ENCODE data around the gene LIMS1.

DNA sequence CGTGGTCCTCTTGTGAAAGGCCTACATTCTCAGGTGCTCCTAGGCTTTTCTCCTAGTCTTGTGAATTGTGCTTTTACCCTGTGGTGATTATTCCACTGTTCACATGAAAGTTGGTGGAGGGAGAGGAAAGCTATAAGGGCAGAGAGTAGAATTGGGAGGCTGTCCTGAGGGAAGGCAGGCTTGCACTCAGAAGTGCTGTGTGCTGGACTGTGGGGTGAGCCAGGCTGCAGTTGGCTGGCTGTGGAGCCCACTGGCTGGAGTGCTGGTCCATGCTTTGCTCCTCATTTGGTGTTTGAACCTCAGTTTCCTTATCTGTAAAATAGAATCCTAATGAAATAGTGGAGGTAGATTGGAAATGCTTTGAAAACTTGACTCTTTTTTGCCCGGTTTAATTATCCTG, 21.3 kb downstream of the LIMS1 start:
- TF ChIP-seq, protein P1, sequence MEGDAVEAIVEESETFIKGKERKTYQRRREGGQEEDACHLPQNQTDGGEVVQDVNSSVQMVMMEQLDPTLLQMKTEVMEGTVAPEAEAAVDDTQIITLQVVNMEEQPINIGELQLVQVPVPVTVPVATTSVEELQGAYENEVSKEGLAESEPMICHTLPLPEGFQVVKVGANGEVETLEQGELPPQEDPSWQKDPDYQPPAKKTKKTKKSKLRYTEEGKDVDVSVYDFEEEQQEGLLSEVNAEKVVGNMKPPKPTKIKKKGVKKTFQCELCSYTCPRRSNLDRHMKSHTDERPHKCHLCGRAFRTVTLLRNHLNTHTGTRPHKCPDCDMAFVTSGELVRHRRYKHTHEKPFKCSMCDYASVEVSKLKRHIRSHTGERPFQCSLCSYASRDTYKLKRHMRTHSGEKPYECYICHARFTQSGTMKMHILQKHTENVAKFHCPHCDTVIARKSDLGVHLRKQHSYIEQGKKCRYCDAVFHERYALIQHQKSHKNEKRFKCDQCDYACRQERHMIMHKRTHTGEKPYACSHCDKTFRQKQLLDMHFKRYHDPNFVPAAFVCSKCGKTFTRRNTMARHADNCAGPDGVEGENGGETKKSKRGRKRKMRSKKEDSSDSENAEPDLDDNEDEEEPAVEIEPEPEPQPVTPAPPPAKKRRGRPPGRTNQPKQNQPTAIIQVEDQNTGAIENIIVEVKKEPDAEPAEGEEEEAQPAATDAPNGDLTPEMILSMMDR (IDR thresholded peaks at IDR 0.05; ENCODE audit: extremely low read depth in 1 of 2, insufficient read depth in 1 of 2, low read depth in 1 of 2, low read length in 2 of 2), result no peak
- TF ChIP-seq FOS (IDR thresholded peaks at IDR 0.05; ENCODE audit: borderline replicate concordance, insufficient read depth, low read length), result no peak
- TF ChIP-seq EZH2 (IDR thresholded peaks at IDR 0.05; ENCODE audit: borderline replicate concordance, low read depth, low read length, severe bottlenecking), result no peak
- no peak for TF ChIP-seq MYC (IDR thresholded peaks at IDR 0.05; ENCODE audit: low read depth, low read length)

All from endothelial cell of umbilical vein (primary cell).